HG02885 (cell line): ENCODE data around the gene ABHD3.
"Not testable (repeated sequence)": the region's sequence is repeated elsewhere in the genome, so short reads cannot be mapped to it uniquely, and the experiment has no call there.

Experiments
- ATAC-seq: cut with Tn5 transposase; IDR thresholded peaks from one replicate; pipeline ENCODE4 v1.9.1; 2021; ENCODE audit warnings: mild to moderate bottlenecking; ENCODE audit not compliant: unreplicated experiment, poor library complexity

ABHD3 gene

DNA sequence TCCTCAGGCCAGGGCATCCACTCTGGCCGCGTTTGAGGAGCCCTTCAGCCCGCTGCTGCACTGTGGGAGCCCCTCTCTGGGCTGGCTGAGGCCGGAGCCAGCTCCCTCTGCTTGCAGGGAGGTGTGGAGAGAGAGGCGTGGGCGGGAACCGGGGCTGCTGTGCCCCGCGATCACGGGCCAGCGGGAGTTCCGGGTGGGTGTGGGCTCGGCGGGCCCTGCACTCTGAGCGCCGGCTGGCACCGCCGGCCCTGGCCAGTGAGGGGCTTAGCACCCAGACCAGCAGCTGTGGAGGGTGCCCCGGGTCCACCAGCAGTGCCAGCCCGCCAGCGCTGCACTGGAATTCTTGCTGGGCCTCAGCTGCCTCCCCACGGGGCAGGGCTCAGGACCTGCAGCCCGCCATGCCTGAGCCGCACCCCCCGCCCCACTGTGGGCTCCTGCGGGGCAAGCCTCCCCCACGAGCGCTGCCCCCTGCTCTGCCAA is 1.9 kb upstream of the ABHD3 start:
- ATAC-seq = no peak

GRCh38 chr18:21703241-21703820 is 1.2 kb downstream of the ABHD3 start:
- no peak for ATAC-seq

DNA sequence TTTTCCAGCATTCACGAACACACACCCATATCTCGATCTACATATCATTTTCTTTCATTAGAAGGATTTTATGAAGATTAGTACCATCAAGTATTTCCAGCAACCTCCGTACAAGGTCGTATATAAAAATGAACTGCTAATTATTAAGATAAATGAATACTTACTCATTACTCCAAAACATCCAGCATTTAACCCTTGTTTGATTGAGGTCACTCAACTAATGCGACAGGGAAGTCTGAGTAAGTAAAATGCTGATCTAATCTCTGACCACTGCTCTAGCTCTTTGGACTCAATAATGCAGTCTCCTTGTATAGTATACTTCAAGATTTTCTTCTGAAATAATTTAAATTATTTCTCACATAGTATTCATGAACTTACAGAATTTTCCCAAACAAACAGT is 2.0 kb downstream of the ABHD3 start:
- ATAC-seq = no peak

DNA sequence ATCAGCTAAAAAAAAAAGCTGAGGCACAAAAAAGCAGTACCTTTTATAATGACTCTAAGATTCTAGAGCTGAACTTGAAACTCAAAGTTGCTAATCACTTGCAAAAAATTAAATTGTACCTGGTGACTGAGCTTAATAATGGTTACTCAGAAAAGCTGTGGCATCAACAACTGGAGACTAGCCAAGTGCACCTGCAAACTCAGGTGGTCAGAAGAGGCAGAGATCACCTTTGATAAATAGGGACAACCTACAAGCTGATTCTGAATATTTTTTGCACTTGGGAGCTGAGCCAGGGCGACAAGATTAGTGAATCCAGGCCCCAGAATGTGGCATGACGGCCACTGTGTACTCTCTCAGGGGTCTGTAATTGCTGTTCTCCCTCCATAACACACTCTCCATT is 3.0 kb downstream of the ABHD3 start:
- ATAC-seq = no peak

DNA sequence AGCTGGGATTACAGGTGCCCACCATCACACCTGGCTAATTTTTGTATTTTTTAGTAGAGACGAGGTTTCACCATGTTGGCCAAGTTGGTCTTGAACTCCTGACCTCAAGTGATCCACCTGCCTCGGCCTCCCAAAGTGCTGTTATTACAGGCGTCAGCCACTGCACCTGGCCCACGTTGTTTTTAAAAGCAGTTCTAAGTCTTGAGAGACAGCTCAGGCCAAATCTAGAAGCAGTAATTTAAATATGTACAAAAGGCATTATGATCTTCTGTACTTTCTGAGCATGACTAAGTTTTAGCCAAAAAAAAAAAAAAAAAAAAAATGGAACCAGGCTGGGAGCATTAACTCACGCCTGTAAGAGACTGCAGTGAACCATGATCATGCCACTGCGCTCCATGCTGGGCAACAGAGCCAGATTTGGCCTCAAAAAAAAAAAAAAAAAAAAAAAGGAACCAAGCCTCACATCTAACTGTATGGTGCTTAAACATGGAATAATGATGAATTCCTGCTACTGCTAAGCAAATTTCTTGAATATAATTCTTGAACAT is 4.0 kb downstream of the ABHD3 start:
- ATAC-seq = no peak

- ATAC-seq = no peak
These were observed 11.3 kb downstream of the ABHD3 start for GRCh38 chr18:21693322-21693721.

DNA sequence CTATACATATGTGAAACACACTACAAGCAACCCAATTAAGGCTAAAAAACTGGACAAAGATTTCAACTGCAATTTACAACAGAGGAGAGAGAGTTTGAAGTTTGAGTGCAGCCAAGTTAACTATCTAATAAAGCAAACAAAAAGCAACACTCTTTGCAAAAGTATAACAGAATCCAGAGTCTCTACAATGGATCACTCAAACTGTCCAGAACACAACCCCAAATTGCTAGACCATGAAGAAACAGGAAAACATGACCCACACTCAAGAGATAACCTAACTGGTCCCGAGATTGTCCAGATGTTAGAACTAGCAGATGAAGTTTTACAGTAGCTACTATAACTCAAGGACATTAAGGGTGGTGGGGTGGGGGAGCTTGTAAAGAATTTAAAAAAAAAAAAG is 14.8 kb downstream of the ABHD3 start:
- no peak for ATAC-seq

DNA sequence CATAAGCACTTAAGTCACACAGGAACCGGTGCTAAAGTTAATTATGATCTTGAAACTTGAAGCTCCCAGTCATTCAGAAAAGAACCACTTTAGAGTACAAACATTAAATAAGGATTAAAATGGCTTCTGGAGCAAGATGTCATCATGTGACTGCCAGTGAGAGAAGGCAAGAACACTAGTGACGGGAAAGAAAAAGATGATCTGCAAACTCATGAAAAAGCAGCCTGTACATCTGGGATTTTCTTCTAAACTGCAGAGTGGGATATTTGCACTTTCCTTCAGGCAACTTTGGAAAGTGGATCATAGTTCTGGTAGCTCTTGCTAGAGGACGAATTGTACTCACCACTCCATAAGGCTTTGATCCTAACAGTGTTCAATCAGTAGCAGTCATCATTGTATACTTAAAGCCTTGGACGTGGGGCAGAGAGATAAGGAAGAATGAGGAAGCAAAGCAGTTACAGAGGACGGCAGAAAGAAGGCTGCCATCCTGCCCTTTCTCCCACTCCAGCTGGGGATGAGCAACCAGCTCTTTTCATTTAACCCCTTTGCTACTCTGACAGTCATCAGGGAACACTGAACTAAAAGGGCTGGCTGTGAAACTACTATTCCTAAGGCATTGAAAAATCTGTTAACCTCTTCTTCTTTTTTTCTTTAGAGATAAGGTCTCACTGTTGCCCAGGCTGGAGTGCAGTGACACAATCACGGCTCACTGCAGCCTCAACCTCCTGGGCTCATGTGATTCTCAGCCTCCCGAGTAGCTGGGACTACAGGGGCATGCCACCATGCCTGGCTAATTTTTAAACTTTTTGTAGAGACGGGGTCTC is 18.1 kb downstream of the ABHD3 start:
- no peak for ATAC-seq

DNA sequence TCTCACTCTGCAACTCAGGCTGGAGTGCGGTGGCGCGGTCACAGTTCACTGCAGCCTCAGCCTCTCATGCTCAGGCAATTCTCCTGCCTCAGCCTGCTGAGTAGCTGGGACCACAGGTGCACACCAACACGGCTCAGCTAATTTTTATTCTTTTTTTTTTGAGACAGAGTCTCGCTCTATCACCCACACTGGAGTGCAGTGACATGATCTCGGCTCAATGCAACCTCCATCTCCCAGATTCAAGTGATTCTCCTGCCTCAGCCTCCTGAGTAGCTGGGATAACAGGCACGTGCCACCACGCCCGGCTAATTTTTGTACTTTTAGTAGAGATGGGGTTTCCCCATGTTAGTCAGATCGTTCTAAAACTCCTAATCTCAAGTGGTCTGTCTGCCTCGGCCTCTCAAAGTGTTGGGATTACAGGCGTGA is 19.0 kb downstream of the ABHD3 start:
- ATAC-seq = peak; percentile 80

DNA sequence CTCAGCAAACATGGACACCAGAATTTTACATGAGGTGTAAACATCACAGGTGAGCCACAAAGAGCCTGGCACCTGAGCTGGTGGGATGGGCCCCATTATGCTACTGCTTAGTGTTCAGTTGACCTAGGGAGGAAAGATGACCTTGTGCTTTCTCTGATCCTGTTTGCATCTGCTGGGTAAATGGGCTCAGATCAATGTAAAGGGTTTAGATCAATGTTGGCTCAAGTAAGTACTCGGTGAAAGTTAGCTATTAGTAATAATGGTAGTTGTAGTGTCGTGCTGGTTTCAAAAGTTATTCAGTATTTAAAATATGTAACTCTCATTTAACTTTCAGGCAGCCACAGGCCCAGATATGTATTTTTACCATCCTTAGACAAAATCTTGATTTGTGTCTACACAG is 19.8 kb downstream of the ABHD3 start:
- peak; percentile 62 for ATAC-seq

DNA sequence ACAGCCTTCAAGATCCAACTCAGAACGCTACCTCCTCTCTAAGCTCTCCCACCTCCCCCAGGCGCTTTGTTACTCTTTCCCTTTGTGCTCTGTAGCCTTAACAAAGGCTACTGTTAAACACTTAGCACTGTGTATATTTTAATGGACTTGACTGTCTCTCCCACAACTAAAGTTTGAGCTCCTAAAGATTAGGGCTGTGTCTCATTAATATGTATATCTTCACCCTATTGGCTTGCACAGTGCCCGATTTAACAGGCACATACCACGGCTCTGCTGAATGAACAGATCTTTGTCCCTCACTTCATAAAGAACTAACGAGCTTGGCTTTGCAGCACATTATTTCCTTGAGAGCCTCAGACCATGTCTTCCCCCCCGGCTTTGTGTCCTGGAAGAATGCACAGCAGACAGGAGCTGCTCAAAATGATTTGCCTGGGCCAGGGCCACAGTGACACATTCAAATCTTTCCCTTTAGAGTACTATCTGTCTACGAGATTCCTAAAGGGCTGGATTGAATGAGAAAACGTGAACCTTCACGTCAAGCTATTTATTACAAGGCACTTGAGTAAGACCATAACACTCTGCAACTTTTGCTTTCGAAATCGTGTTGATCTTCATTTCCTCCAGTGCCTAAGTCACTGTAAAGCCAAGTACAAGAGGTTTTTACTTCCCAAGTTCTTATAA is 22.1 kb downstream of the ABHD3 start:
- ATAC-seq = peak; percentile 54

DNA sequence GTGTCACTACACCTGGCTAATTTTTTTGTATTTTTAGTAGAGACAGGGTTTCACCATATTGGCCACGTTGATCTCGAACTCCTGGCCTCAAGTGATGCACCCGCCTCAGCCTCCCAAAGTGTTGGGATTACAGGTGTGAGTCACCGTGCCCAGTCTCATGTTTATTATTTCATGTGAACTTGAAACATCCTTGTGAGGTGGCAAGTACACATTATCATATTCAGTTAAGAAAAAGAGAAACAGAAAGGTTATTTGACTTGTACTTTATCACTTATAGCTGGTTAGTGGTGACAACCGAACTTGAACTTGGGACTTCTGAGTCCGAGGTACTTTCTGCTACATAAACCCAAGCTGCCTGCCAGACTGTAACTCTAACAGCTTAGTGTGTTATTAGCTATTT is 24.4 kb downstream of the ABHD3 start:
- ATAC-seq = no peak

DNA sequence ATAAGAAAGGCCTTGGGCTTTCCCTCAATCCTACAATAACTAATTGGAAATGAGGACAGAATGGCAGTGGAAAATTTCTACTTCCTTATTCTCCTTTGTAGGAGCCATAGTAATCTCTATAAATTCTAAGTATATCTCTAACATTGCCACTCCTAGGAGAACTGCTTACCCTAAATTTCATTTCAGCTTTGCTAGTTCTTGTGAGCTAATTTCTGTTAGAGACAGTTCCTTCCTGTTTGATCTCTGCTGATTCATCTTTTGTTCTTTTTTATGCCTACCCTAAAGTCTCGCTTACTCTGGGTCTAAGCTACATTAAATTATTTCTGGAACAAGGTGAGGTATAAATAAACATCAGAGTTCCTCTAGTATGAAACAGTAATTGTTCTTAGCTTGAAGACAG is 25.7 kb downstream of the ABHD3 start:
- ATAC-seq = no peak

- ATAC-seq = not testable (repeated sequence)
These were observed 29.2 kb downstream of the ABHD3 start for GRCh38 chr18:21675354-21675753.

DNA sequence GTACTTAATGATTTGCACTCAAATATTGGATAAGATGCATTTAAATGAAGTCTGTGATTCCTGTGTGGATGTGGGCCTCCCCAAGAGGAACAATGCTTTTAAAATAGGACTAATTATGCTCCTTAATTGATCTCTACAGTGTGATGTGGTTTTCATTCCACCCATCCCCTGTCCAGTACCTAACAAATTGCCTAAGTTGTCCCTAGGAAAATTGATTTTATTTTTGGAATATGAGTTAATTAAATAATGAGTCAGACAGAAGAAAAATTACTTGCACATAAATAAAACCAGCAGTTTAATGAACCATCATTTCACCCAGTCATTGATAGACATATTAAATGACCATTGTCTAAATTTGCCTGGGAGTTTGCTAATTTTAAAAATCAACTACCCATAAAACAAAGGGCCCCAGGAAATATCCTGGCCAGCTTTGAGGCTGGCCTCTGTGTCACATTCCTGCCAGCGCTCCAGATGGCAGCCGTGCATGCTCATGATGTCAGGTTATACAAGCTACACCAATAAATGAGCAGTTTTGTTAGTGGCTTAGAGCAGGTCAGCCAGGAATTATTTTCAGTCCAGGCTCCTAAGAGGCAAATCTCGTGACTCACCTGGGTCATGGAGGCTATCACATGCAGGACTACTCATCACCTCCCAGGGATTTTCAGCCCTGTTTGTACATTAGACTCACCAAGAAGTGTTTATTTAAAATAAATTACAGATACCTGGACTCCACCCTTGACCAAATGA is 31.9 kb downstream of the ABHD3 start:
- ATAC-seq = no peak

- no peak for ATAC-seq
These were observed 34.8 kb downstream of the ABHD3 start for GRCh38 chr18:21669736-21670285.

DNA sequence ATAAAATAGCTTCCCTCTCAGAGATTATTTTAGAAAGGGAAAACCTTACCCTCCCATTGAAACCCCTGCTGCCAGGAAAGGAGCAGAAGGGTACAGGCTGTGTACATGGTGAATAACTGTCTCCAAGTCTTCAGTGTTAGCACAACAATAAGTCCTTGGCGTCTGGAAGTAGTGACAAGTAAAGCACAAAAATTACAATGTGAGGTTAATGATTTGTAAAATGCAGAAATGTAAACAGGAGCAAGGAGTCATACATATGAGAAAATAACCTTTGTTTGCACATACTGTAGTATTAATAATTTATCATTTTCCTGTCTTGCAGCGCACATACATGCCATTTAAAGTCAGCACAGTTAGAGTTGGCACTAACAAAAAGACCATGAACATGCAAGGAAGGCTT is 40.5 kb downstream of the ABHD3 start:
- ATAC-seq = no peak

- ATAC-seq = no peak
These were observed 41.0 kb downstream of the ABHD3 start for GRCh38 chr18:21663578-21663977.

DNA sequence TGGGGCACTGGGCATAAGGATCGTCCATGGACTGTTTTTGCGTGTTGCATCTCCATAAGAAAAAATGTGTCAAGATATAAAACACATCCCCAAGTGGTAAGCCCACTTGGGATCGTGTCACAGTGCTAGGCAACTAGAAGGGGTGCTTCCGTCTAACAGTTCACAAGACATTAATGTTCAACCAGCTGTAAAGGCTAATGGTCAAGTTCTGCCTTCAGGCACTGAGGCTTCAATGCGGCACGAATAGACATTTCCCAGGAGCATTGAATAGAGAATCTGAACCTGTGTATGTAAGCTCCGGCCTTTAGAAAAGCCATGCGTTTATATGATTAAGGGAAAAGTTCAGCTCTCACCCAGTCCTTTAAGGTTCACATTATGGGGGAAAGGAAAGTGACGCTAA is 42.0 kb downstream of the ABHD3 start:
- ATAC-seq = no peak

DNA sequence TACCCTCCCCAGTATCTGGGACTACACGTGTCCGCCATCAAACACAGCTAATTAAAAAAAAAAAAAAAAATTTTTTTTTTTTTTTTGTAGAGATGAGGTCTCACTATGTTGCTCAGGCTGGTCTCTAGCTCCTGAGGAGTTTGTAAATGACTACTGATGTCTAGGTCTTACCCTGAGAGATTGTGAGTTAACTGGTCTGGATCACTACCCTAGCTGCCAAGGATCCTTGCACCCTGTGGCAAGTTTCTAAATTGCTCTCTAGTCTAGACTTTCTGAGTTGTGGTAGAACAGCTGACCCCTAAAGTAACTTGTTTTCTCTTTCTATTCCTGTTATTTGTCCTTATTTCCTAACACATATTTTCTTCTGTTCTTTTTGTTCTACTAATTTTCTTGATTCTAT is 44.5 kb downstream of the ABHD3 start:
- no peak for ATAC-seq
